OCI-M1 (cell line): Measurements from ENCODE around the gene PCNA.

Experiments
- DNase-seq: peaks from one replicate; lab custom pipeline; 2025; lab: John Stamatoyannopoulos, UW

PCNA gene

DNA sequence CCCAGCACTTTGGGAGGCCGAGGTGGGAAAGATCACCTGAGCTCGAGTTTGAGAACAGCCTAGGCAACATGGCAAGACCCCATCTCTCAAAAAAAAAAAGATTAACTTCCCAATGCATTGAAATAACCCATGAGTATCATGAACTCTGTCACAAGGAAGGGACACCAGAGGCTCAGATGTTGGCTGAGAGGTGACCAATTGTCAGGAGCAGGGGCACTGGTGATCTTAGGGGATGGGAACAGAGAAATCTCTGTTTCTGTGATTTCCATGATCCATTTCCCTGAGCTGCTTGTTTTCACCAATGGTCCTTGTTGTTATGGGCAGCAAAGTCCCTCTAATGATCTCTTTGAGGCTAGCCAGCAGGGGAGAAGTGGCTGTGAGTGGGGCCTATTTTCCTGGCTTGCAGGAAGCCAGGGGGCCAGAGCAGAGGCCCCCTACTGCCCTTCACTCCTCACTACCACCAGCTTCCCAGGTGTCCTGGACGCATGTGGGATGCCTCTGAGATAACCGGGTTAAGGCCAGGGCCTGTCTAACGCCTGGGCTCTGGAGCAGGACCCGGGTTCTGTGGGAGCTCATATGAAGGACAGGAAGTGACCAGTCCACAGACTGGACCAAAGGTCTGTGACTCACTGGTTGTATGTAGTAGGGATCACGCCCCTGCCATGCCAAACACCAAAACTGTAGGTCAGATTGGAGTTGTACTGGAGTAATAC lies 54.4 kb downstream of the PCNA start:
- no peak for DNase-seq
